ENCODE data around the gene TUBGCP3. TPM values are rescaled to one million over a fixed set of nuclear protein-coding genes. Genes with fewer than 3 reads are reported as not detected.
"Not testable (repeated sequence)": the region's sequence is repeated elsewhere in the genome, so short reads cannot be mapped to it uniquely, and the experiment has no call there.

TUBGCP3 gene
- total and polyA plus RNA-seq, 4 donors = 6.7 to 31.0 (median 17.3) TPM

DNA sequence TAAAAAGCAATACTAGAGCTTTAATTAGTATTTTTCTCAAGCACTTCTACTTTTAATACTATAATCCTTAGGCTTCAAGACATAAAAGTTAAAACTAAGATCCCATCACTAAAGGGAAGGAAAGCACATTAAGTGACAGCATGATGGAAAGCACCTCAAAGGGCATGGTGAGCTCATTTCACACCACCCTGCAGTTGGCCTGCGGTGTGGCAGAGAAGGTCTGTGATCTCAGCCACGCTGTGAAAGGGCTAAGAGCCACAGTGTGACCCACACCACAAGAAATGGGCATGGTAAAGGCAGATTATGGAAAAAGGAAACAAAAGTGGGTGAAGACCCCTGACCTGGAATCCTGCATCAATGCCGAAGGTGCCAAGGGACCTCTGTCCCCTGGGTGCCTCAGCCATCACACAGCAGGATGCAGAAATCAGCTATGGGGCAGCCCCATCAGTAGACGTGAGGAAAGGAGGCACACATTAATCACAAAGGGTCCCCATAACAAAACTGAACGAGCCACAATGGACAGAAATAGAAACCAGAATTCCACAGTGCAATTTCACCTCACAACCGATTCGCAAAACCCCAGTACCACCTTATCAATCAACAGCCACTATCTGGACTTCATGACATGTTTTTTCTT, 33.6 kb downstream of the TUBGCP3 start:
- Histone ChIP-seq H3K36me3 (ENCODE audit: control insufficient read depth in 4 of 4, insufficient read depth in 3 of 4, low read depth in 1 of 4, low read length in 3 of 4) (peaks cover 10 to 64% (median 59%) of the 10 kb centered on the region in 4 donors), H3K27me3 (ENCODE audit: control insufficient read depth in 4 of 4, insufficient read depth in 4 of 4, low read length in 3 of 4) (no peaks in the 10 kb centered on the region), H3K4me3 (ENCODE audit: low read depth in 1 of 3, low read length in 3 of 3) (no peak overlapping the region), H3K4me1 (ENCODE audit: control insufficient read depth in 4 of 4, insufficient read depth in 4 of 4, low read length in 3 of 4) (no peaks in the 10 kb centered on the region), H3K9me3 (ENCODE audit: control insufficient read depth in 4 of 4, low read length in 3 of 4) (no peaks in the 10 kb centered on the region), H3K27ac (ENCODE audit: low read depth in 1 of 2, low read length in 2 of 2) (no peak overlapping the region), H3K9ac (ENCODE audit: low read depth in 1 of 2, low read length in 2 of 2) (no peak overlapping the region)
- DNase-seq (ENCODE audit: low spot score) = no peak
- 97% methylated on average over 7 of the region's 7 CpGs for WGBS
- TF ChIP-seq, protein P1, sequence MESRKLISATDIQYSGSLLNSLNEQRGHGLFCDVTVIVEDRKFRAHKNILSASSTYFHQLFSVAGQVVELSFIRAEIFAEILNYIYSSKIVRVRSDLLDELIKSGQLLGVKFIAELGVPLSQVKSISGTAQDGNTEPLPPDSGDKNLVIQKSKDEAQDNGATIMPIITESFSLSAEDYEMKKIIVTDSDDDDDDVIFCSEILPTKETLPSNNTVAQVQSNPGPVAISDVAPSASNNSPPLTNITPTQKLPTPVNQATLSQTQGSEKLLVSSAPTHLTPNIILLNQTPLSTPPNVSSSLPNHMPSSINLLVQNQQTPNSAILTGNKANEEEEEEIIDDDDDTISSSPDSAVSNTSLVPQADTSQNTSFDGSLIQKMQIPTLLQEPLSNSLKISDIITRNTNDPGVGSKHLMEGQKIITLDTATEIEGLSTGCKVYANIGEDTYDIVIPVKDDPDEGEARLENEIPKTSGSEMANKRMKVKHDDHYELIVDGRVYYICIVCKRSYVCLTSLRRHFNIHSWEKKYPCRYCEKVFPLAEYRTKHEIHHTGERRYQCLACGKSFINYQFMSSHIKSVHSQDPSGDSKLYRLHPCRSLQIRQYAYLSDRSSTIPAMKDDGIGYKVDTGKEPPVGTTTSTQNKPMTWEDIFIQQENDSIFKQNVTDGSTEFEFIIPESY (IDR thresholded peaks at IDR 0.05) = no peak
- TF ChIP-seq EGR1 (IDR thresholded peaks at IDR 0.05; ENCODE audit: low read depth in 2 of 2) (no peak), NR2F2 (IDR thresholded peaks at IDR 0.05) (no peak), FOXA1 (IDR thresholded peaks at IDR 0.05) (no peak), HNF4A (conservative IDR thresholded peaks at IDR 0.05) (no peak), YY1 (IDR thresholded peaks at IDR 0.05) (no peak), HNF4G (IDR thresholded peaks at IDR 0.05) (no peak), RAD21 (IDR thresholded peaks at IDR 0.05) (no peak), RXRA (IDR thresholded peaks at IDR 0.05) (no peak), GABPA (IDR thresholded peaks at IDR 0.05 in 1 of 2, conservative IDR thresholded peaks at IDR 0.05 in 1 of 2) (no peak), SP1 (IDR thresholded peaks at IDR 0.05) (no peak), JUND (IDR thresholded peaks at IDR 0.05) (no peak), FOXA2 (IDR thresholded peaks at IDR 0.05) (no peak), TAF1 (conservative IDR thresholded peaks at IDR 0.05) (no peak)
- TF ChIP-seq, protein P2, sequence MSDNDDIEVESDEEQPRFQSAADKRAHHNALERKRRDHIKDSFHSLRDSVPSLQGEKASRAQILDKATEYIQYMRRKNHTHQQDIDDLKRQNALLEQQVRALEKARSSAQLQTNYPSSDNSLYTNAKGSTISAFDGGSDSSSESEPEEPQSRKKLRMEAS (IDR thresholded peaks at IDR 0.05) = no peak
- TF ChIP-seq, protein P3, sequence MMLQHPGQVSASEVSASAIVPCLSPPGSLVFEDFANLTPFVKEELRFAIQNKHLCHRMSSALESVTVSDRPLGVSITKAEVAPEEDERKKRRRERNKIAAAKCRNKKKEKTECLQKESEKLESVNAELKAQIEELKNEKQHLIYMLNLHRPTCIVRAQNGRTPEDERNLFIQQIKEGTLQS (IDR thresholded peaks at IDR 0.05) = no peak
- TF ChIP-seq, protein P4, sequence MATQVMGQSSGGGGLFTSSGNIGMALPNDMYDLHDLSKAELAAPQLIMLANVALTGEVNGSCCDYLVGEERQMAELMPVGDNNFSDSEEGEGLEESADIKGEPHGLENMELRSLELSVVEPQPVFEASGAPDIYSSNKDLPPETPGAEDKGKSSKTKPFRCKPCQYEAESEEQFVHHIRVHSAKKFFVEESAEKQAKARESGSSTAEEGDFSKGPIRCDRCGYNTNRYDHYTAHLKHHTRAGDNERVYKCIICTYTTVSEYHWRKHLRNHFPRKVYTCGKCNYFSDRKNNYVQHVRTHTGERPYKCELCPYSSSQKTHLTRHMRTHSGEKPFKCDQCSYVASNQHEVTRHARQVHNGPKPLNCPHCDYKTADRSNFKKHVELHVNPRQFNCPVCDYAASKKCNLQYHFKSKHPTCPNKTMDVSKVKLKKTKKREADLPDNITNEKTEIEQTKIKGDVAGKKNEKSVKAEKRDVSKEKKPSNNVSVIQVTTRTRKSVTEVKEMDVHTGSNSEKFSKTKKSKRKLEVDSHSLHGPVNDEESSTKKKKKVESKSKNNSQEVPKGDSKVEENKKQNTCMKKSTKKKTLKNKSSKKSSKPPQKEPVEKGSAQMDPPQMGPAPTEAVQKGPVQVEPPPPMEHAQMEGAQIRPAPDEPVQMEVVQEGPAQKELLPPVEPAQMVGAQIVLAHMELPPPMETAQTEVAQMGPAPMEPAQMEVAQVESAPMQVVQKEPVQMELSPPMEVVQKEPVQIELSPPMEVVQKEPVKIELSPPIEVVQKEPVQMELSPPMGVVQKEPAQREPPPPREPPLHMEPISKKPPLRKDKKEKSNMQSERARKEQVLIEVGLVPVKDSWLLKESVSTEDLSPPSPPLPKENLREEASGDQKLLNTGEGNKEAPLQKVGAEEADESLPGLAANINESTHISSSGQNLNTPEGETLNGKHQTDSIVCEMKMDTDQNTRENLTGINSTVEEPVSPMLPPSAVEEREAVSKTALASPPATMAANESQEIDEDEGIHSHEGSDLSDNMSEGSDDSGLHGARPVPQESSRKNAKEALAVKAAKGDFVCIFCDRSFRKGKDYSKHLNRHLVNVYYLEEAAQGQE (IDR thresholded peaks at IDR 0.05) = no peak
- TF ChIP-seq, protein P5, sequence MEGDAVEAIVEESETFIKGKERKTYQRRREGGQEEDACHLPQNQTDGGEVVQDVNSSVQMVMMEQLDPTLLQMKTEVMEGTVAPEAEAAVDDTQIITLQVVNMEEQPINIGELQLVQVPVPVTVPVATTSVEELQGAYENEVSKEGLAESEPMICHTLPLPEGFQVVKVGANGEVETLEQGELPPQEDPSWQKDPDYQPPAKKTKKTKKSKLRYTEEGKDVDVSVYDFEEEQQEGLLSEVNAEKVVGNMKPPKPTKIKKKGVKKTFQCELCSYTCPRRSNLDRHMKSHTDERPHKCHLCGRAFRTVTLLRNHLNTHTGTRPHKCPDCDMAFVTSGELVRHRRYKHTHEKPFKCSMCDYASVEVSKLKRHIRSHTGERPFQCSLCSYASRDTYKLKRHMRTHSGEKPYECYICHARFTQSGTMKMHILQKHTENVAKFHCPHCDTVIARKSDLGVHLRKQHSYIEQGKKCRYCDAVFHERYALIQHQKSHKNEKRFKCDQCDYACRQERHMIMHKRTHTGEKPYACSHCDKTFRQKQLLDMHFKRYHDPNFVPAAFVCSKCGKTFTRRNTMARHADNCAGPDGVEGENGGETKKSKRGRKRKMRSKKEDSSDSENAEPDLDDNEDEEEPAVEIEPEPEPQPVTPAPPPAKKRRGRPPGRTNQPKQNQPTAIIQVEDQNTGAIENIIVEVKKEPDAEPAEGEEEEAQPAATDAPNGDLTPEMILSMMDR (IDR thresholded peaks at IDR 0.05; ENCODE audit: low read depth, low read length, missing input control) = no peak

DNA sequence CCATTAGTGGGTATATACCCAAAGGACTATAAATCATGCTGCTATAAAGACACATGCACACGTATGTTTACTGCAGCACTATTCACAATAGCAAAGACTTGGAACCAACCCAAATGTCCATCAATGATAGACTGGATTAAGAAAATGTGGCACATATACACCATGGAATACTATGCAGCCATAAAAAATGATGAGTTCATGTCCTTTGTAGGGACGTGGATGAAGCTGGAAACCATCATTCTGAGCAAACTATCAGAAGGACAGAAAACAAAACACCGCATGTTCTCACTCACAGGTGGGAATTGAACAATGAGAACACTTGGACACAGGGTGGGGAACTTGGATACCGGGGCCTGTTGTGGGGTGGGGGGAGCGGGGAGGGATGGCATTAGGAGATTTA, 39.0 kb downstream of the TUBGCP3 start:
- H3K9me3 ChIP-seq (ENCODE audit: control insufficient read depth in 4 of 4, low read length in 3 of 4); H3K27ac ChIP-seq (ENCODE audit: low read depth in 1 of 2, low read length in 2 of 2); DNase-seq (ENCODE audit: low spot score); H3K9ac ChIP-seq (ENCODE audit: low read depth in 1 of 2, low read length in 2 of 2); H3K27me3 ChIP-seq (ENCODE audit: control insufficient read depth in 4 of 4, insufficient read depth in 4 of 4, low read length in 3 of 4); H3K4me1 ChIP-seq (ENCODE audit: control insufficient read depth in 4 of 4, insufficient read depth in 4 of 4, low read length in 3 of 4); H3K4me3 ChIP-seq (ENCODE audit: low read depth in 1 of 3, low read length in 3 of 3): not testable (repeated sequence)
- WGBS = 99% methylated on average over 4 of the region's 5 CpGs
- peaks cover 15 to 63% (median 43%) of the 10 kb centered on the region in 4 donors for H3K36me3 ChIP-seq (ENCODE audit: control insufficient read depth in 4 of 4, insufficient read depth in 3 of 4, low read depth in 1 of 4, low read length in 3 of 4)
